Stimulated activated CD8-positive, alpha-beta memory T cell treated with anti-CD3 and anti-CD28 coated beads, Interleukin-7, amount 100 ng/mL, for 48 hours (primary cell): ENCODE measurements around the gene METRN.
"Not testable (repeated sequence)": the region's sequence is repeated elsewhere in the genome, so short reads cannot be mapped to it uniquely, and the experiment has no call there.

Experiments used
- DNase-seq, 2 donors: peaks; one replicate each; pipeline ENCODE4 v3.0.0-alpha.2; 2020; ENCODE audit warnings: low read depth in 1 of 2; ENCODE audit errors: extremely low read depth in 1 of 2

METRN gene

GRCh38 chr16:708959-709358 lies 6.0 kb upstream of the METRN start:
- no peak for DNase-seq

GRCh38 chr16:709566-710499 lies 5.1 kb upstream of the METRN start:
- no peak for DNase-seq

GRCh38 chr16:710500-711075 lies 4.3 kb upstream of the METRN start:
- DNase-seq = no peak

GRCh38 chr16:711084-711483 lies 3.8 kb upstream of the METRN start:
- DNase-seq = no peak

- no peak for DNase-seq
Observed at GRCh38 chr16:711548-712320, 3.2 kb upstream of the METRN start.

- not testable (repeated sequence) for DNase-seq
Observed at GRCh38 chr16:712740-713250, 2.1 kb upstream of the METRN start.

GRCh38 chr16:714079-714478 lies 839 bp upstream of the METRN start:
- DNase-seq = no peak

- no peak for DNase-seq
Observed at GRCh38 chr16:715477-716199, 720 bp downstream of the METRN start.

GRCh38 chr16:716200-716568 lies 1.3 kb downstream of the METRN start:
- DNase-seq = no peak

- DNase-seq = no peak
Observed at GRCh38 chr16:716768-717325, 1.9 kb downstream of the METRN start.

- no peak for DNase-seq
Observed at GRCh38 chr16:717450-718245, 2.7 kb downstream of the METRN start.

- no peak for DNase-seq
Observed at GRCh38 chr16:718389-718788, 3.5 kb downstream of the METRN start.

- DNase-seq = no peak
Observed at GRCh38 chr16:718922-719321, 4.0 kb downstream of the METRN start.

- DNase-seq = no peak
Observed at GRCh38 chr16:719815-720446, 5.0 kb downstream of the METRN start.

- no peak for DNase-seq
Observed at GRCh38 chr16:720447-720989, 5.6 kb downstream of the METRN start.

- DNase-seq = peak; percentile 74 to 76
Observed at GRCh38 chr16:720990-721764, 6.3 kb downstream of the METRN start, which contains the start of gene ANTKMT. Gene ANTKMT (plus strand): TSS chr16:721146. CDS start chr16:721275, 129 bp downstream.

- no peak for DNase-seq
Observed at GRCh38 chr16:721765-722540, 7.0 kb downstream of the METRN start.
